ENCODE data around the gene ZNF76.

DNA sequence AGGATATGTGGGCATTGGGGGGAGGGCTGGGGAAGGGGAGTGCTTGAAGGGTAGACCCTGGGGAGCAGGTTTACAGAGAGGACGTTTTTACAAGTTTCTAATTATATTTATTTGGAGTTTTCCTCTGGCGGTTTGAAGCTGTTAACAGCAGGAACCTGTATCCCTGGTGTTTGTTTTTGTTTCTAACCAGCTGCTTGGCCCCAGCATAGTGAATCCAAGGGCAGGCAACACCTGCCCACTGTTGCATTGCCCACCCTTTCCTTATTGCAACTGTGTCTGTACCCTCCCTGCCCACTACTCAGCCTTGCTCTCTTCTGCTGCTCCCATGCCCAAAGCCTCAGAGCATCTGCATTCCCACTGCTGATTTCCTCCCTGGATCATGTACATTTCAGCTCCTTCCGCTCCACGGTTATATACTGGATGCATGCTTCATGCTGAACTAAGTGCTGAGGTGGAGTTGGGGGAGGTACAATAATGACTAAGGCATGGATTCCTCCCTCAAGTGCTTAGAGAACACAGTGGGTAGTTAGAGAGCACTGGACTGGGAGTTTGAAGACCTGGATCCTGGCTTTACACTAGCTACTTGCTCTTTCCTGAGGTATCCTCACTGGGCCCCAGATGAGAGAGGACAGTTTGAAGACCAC lies 39.7 kb upstream of the ZNF76 start:
- TF ChIP-seq YY1 (IDR thresholded peaks at IDR 0.05; ENCODE audit: insufficient read depth, insufficient read length) (no peak), ZNF274 (IDR thresholded peaks at IDR 0.05; ENCODE audit: low read depth, low read length) (no peak), SUZ12 (IDR thresholded peaks at IDR 0.05; ENCODE audit: extremely low read depth, insufficient read depth, insufficient read length) (no peak)

Data from NT2/D1 (cell line).